SU-DHL-6 (cell line): ENCODE data around the gene APBA2.

Experiments used
- H2AFZ ChIP-seq: fragments of 200-600 bp; sonication (generic); 2 replicates; pipeline ENCODE4 v1.6.1; 2014; ENCODE audit warnings: low read depth, mild to moderate bottlenecking, moderate library complexity, mixed read lengths, antibody characterized with exemption, low read length; ENCODE audit not compliant: severe bottlenecking
- H3F3A ChIP-seq: fragments of 200-600 bp; shearing (Covaris generic); 2 replicates; pipeline ENCODE4 v1.6.0; 2016; ENCODE audit warnings: antibody characterized with exemption, mild to moderate bottlenecking; ENCODE audit not compliant: insufficient read depth
- H3K27ac ChIP-seq: fragments of 200-600 bp; sonication (generic); 2 replicates; pipeline ENCODE4 v1.5.1; 2016; ENCODE audit warnings: low read depth, mild to moderate bottlenecking, low read length, moderate library complexity, mixed read lengths
- H3K27me3 ChIP-seq: fragments of 200-600 bp; sonication (generic), shearing (Covaris generic); 2 replicates; pipeline ENCODE4 v1.6.0; 2014; ENCODE audit warnings: mild to moderate bottlenecking, low read length
- H3K36me3 ChIP-seq: fragments of 200-600 bp; sonication (generic); 2 replicates; pipeline ENCODE4 v1.6.1; 2014; ENCODE audit warnings: mild to moderate bottlenecking, low read length, mixed read lengths
- H3K4me2 ChIP-seq: fragments of 300-600, 200-600 bp; shearing (Covaris generic), sonication (generic); 2 replicates; pipeline ENCODE4 v1.6.0; 2014; ENCODE audit warnings: low read length, low read depth, mild to moderate bottlenecking; ENCODE audit not compliant: poor library complexity, severe bottlenecking
- H3K4me3 ChIP-seq: fragments of 200-600 bp; sonication (generic); 2 replicates; pipeline ENCODE4 v1.5.1; 2014; ENCODE audit warnings: antibody characterized with exemption, low read length, mild to moderate bottlenecking, mixed read lengths; ENCODE audit not compliant: insufficient read depth, poor library complexity, severe bottlenecking
- H3K79me2 ChIP-seq: fragments of 200-600 bp; sonication (generic); 2 replicates; pipeline ENCODE4 v1.6.1; 2014; ENCODE audit warnings: mild to moderate bottlenecking, low read length, moderate library complexity; ENCODE audit not compliant: insufficient read depth
- H3K9ac ChIP-seq: fragments of 200-600 bp; sonication (generic); 2 replicates; pipeline ENCODE4 v1.7.0; 2014; ENCODE audit warnings: mild to moderate bottlenecking, low read length
- H3K9me2 ChIP-seq: fragments of 200-600 bp; sonication (generic); replicated peaks from 2 replicates; pipeline ENCODE4 v1.6.1; 2014; ENCODE audit warnings: low read length; ENCODE audit not compliant: insufficient read depth
- H3K9me3 ChIP-seq: fragments of 200-600 bp; sonication (generic); 2 replicates; pipeline ENCODE4 v1.6.1; 2014; ENCODE audit warnings: low read length, mixed read lengths; ENCODE audit not compliant: insufficient read depth
- H4K20me1 ChIP-seq: fragments of 200-600 bp; sonication (generic); 2 replicates; pipeline ENCODE4 v1.6.1; 2014; ENCODE audit warnings: low read depth, mild to moderate bottlenecking, antibody characterized with exemption, low read length, moderate library complexity, mixed read lengths
- CTCF ChIP-seq: fragments of 200-600 bp; sonication (generic); IDR thresholded peaks from one replicate; pipeline ENCODE4 v1.5.1; 2017; ENCODE audit warnings: antibody characterized with exemption, mild to moderate bottlenecking, low read length, moderate library complexity; ENCODE audit not compliant: insufficient read depth, poor library complexity, severe bottlenecking
- EZH2phosphoT487 ChIP-seq: fragments of 200-600 bp; sonication (generic), shearing (Covaris generic); conservative IDR thresholded peaks from 2 replicates; pipeline ENCODE4 v1.6.1; 2018; ENCODE audit warnings: mild to moderate bottlenecking, antibody characterized with exemption, low read length, moderate library complexity, mixed read lengths

APBA2 gene

GRCh38 chr15:28904541-28905315 lies 19.0 kb downstream of the APBA2 start:
- H3K9me2 ChIP-seq = no peaks in the 10 kb centered on the region
- H3K27ac ChIP-seq = no peak overlapping the region
- no peaks in the 10 kb centered on the region for H3F3A ChIP-seq
- H3K4me2 ChIP-seq = no peak overlapping the region
- H3K79me2 ChIP-seq = no peaks in the 10 kb centered on the region
- no peaks in the 10 kb centered on the region for H3K9me3 ChIP-seq
- no peak overlapping the region for H3K4me3 ChIP-seq
- H3K27me3 ChIP-seq = no peaks in the 10 kb centered on the region
- H2AFZ ChIP-seq = no peak overlapping the region
- H3K36me3 ChIP-seq = no peaks in the 10 kb centered on the region
- H3K9ac ChIP-seq = no peak overlapping the region
- no peak for TF ChIP-seq EZH2phosphoT487
- no peak for TF ChIP-seq CTCF
- H4K20me1 ChIP-seq = no peaks in the 10 kb centered on the region

GRCh38 chr15:28907338-28907960 lies 21.7 kb downstream of the APBA2 start:
- H3K79me2 ChIP-seq = no peaks in the 10 kb centered on the region
- H3F3A ChIP-seq = no peaks in the 10 kb centered on the region
- H3K9me3 ChIP-seq = no peaks in the 10 kb centered on the region
- H3K27ac ChIP-seq = no peak overlapping the region
- no peak overlapping the region for H3K9ac ChIP-seq
- H3K27me3 ChIP-seq = no peaks in the 10 kb centered on the region
- no peaks in the 10 kb centered on the region for H4K20me1 ChIP-seq
- TF ChIP-seq EZH2phosphoT487 = no peak
- no peak for TF ChIP-seq CTCF
- no peak overlapping the region for H2AFZ ChIP-seq
- no peak overlapping the region for H3K4me3 ChIP-seq
- H3K4me2 ChIP-seq = no peak overlapping the region
- no peaks in the 10 kb centered on the region for H3K9me2 ChIP-seq
- H3K36me3 ChIP-seq = no peaks in the 10 kb centered on the region

GRCh38 chr15:28909958-28910500 lies 24.3 kb downstream of the APBA2 start:
- Histone ChIP-seq H3K4me3 (no peak overlapping the region), H3K36me3 (no peaks in the 10 kb centered on the region), H3K27me3 (no peaks in the 10 kb centered on the region), H3K9me3 (no peaks in the 10 kb centered on the region), H3F3A (no peaks in the 10 kb centered on the region), H4K20me1 (no peaks in the 10 kb centered on the region), H3K9ac (no peak overlapping the region), H3K9me2 (no peaks in the 10 kb centered on the region), H3K79me2 (no peaks in the 10 kb centered on the region), H2AFZ (no peak overlapping the region), H3K27ac (no peak overlapping the region), H3K4me2 (no peak overlapping the region)
- TF ChIP-seq CTCF (no peak), EZH2phosphoT487 (no peak)
